GM15510 (cell line): ENCODE results near the gene YTHDC2.

Experiments used
- POLR2A ChIP-seq: IDR thresholded peaks from 3 replicates; pipeline ENCODE4 v1.6.1; 2011; ENCODE audit warnings: borderline replicate concordance; ENCODE audit not compliant: insufficient read length; ENCODE audit errors: extremely low read depth

Gene YTHDC2

DNA sequence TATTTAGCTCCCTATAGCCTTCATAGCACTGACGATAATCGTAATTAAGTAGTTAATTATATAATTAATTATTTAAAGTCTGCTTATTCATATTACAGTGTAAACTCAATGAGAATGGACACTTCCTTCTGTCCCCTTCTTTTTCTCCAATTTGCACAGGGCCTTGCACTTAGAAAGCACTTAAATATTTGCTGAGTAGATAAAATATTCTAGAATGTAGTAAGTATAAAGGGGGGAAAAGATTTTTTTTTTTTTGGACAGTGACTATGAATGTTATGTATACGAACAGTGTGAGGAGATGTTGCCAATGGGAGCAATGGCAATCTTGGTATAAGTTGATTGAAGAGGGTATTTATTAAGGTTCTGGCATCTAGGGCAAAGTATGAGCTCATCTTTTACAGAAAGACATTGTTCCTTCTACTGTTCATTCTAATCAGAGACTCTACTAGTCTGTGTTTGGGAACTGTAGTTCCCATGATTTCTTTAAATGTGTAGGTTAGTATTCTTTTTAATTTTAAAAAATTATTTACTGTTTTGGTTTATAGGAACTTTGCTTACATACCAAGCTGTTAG lies 49.4 kb downstream of the YTHDC2 start:
- TF ChIP-seq POLR2A: no peak

DNA sequence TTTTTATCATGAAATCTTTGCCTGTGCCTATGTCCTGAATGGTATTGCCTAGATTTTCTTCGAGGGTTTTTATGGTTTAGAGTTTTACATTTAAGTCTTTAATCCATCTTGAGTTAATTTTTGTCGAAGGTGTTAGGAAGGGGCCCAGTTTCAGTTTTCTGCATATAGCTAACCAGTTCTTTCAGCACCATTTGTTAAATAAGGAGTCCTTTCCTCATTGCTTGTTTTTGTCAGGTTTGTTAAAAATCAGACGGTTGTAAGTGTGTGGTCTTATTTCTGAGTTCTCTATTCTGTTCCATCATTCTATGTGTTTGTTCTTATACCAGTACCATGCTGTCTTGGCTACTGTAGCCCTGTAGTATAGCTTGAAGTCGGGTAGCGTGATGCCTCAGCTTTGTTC lies 55.9 kb downstream of the YTHDC2 start:
- no peak for TF ChIP-seq POLR2A

DNA sequence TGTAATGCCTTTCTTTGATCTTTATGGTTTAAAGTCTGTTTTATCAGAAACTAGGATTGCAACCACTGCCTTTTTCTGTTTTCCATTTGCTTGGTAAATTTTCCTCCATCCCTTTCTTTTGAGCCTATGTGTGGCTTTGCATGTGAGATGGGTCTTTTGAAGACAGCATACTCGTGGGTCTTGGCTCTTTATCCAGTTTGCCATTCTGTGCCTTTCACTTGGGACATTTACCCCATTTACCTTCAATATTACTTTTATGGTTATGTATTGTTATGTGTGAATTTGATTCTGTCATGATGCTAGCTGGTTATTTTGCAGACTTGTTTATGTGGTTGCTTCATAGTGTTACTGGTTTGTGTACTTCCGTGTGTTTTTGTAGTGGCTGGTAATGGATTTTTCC lies 59.2 kb downstream of the YTHDC2 start:
- TF ChIP-seq POLR2A: no peak

DNA sequence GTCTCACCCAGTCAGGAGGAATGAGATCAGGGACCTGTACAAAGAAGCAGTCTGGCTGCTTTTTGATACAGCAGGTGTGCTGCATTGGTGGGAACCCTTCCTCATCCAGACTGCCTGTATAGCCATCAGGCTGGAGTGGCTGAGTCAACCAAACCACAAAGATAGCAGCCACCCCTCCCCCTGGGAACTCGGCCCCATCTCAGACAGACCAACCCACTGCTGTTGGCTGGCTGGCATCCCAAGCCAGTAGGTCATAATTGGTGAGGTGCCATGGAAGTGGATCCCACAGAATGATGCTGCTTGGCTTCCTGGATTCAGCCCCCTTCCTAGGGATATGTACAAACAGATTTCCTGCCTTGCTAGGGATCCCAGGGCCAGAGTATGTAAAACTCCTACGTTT lies 60.9 kb downstream of the YTHDC2 start:
- no peak for TF ChIP-seq POLR2A

DNA sequence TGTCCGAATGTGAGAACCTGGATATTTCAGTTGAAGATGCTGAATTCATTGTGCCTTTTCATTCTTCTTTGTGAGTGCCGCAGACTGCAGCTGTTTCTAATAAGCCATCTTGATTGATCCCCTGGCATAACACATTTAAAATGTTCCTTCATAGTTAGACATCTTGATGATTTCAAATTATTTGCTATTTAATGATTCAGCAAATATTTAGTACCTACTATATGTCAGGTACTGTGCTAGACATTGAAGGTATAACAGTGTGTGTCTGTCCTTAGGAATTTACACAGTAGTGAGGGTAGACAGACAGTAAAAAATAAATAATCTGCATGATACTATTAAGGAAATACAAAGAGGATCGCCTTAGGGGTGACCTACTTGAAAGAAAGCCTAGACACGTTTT lies 61.6 kb downstream of the YTHDC2 start:
- no peak for TF ChIP-seq POLR2A

DNA sequence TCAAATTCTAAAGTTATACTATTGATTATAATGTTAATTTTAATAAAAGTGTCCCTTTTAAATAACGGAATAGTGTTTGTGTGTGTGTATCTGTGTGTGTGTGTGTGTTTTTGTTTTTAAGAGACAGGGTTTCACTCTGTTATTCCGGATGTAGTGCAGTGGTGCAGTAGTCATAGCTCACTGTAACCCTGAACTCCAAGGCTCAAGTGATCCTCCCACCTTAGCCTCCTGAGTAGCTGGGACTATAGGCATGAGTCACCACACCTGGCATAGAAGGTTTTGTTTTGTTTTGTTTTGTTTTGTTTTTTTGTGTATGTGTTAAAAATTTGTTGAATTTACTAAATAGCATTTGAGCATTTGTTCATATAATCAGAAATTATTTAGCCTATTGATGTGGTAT lies 64.6 kb downstream of the YTHDC2 start:
- TF ChIP-seq POLR2A: no peak

DNA sequence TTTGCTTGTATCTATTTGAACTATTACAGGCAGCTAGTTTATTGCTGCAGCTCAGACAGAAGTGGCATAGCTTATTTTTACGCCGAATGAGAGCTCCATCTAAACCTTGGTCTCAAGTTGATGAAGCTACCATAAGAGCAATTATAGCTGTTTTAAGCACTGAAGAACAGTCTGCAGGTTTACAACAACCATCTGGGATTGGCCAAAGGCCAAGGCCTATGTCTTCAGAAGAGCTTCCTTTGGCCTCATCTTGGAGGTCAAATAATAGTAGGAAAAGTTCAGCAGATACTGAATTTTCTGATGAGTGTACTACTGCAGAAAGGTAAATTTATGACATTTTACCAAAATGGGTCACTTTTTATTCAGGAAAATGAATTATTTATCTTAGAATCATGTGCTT lies 67.9 kb downstream of the YTHDC2 start:
- no peak for TF ChIP-seq POLR2A

DNA sequence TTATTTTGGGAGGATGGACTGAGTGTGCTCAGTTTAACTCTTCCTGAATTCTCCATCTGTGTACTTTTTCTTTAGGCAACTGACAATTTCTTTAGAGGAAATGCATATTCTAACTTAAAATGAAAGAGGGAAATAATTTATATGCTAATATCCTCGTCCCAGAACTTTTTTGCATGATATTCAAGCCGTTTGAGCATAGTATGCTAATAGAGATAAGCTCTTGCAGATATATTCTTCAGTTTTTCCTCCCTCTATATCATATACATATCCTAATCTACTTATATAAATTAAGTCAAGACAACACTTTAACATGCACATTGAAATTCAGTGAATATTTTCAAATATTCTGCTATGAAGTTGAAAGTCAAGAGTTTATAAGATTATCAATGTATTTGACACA lies 84.7 kb downstream of the YTHDC2 start:
- no peak for TF ChIP-seq POLR2A

DNA sequence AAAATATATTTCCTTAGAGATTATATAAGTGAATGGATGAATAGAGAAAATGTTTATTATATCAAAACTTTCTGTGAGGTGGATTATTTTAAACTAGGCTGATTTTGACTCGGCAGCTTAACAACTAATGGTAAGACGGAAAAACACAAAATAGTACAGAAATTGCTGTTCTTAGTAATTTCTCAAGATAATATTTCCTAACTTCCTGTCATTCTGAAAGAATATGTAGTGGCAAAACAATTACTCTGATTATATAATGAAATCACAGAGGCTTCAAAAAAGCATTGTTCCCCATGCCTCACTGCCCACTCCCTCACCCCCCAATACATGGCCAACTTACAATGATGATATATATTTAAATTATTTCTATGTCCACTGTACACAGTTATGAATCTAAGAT lies 85.4 kb downstream of the YTHDC2 start:
- no peak for TF ChIP-seq POLR2A

DNA sequence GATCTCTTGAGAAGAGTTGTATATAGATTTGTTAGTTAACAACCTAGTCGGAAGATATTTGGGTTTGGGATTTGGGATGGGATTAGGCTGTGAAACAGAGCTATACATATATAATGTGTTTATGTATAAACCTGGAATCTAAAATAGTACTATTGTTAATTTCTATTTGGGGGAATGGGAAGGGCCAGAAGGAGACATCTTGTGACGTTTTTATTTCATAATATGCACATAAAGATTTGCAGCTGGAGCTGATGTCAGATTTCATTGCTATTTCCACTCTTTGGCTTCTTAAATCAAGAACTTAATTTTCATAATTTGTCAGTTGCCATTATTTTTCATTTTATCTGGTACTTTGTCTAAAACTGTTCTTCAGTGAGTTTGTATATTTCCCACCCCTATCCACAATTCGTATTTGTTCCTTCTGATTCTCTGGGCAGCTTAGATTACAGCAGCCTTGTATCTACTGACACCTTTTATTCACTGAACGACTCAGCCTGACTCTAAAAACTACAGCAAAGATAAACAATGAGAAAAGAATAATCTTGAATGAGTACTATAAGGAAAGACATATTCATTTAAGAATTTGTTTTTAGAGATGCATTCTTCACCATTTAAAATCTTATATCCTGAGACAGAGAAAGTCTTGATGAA lies 86.9 kb downstream of the YTHDC2 start:
- no peak for TF ChIP-seq POLR2A

DNA sequence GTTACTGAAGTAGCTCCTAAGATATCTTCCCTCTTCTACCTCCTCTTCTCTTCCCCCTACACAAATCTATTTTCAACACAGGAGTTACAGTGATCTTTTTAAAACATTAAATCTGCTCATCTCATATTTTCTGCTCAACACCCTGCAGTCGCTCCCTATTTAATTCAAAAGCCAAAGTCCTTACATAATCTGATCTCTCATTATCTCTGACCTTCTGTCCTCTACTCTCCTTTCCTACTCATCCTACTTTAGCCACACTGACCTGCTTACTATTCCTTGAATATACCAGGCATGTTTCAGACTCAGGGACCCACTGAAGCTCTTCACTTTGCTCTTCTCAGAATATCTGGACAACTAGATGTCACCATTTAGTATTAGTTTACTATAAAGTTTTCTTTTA lies 87.9 kb downstream of the YTHDC2 start:
- no peak for TF ChIP-seq POLR2A

DNA sequence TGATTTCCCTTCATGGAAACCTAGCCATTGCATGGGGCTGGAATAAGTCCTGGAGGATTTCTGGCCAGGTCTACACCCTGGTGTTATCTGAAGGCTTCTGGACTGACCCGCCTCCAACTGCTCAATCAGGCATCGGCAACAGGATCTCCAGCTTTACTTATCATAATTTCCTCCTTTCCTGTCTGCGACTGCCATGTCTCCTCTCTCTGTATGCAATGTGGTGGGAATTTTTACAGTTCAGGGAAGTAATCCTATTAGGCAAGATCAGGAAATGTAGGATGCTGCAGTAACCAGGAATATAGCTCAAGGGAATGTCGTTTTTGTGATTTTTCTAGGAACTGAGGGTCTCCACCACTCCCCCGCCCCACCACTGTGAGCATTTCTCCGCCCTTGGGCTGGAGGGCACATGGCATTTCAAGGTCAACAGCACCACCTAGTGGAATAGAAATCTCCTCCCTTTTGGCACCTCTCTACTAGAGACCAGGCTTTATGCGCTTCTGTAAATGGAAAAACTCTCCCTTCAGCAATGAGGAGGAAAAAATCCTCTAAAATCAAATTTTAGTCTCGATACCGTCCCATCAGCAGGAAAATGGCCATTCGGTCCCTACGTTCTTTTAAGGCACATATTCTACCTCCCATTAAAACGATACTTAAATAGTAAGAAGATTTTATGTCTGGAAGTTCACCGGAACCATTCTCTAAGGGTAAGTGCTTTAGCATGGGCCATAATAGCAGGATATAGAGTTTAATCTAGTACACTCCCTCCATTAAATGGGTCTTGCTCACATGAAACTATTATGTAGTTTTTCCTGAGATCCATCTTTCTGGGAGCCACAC lies 93.0 kb downstream of the YTHDC2 start:
- TF ChIP-seq POLR2A: no peak

DNA sequence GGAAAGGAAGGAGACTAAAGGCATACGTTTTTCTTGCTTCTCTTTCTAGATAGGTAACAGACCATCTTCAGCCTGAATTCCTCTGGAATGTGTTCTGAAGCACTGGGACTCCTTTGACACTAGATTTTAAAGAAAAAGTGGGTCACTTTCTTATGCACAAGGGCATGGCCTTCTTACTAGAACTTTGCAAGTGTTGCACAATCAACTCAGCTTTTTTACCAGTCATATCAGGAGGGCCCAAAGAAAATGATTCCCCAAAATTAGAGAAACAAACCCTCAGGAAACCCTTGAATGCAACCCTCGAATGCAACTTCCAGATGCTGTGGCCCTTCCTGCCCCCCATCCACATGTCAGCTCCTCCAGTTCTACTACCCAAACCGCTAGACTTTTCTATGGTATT lies 93.9 kb downstream of the YTHDC2 start:
- no peak for TF ChIP-seq POLR2A

DNA sequence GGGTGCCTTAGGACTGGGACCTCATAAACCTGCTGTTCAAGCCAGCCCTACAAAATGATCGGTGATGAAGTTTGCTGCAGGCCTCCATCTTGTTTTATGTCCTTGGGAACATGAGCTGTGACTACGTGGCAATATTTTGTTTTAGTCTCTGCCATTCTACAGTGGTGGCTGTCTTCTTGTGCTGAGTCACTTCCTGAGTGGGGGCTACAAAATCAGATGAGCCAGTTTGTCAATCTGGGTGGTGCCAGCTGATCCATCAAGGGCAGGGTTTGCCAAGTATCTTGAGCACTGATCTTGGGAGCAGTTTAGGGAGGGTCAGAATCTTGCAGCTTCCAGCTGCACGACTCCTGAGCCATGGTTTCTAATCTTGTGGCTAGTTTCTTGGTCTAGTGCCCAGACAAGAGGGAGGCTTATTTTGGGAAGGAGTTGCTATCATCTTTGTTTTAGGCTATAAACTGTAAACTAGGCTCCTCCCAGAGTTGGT lies 94.7 kb downstream of the YTHDC2 start:
- TF ChIP-seq POLR2A: no peak

DNA sequence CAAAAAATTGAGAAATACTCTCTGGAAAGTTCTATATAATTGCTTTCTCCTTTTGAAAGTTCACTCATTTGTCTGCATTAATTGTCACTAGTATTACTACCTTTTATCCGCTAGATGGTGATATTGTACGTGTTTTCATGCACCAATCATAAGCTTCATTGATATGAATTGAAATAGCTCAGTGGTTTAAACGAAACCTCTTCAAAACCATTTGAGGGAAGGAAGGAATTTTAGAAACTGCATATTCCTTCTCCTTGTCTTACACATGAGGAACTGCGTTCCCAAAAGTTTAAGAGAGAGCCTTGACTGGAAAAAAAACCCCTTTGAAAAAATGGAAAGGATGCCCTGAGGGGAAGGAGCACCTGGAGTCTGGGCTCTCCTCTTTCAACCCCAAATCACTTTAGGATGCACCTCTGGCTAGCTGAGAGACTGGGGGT lies 98.6 kb downstream of the YTHDC2 start:
- TF ChIP-seq POLR2A: no peak

DNA sequence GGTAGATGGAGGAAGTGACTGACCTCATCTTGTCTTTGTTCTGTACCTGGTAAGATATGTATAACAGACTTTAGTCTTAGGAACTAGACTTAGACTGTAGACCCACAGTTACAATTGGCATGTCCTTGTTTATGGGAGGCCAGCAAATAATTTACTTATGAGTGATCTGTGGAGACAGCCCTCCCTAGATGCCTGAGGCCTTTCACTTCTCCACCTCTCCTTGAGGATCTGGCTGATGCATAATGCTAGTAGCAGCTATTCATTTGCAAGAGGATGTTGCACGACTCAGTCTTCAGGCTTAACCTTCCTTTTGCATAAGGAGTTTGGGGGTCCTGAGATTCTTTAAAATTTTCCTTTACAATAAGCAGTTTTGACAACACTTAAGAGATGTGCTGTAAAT lies 100.7 kb downstream of the YTHDC2 start:
- no peak for TF ChIP-seq POLR2A

DNA sequence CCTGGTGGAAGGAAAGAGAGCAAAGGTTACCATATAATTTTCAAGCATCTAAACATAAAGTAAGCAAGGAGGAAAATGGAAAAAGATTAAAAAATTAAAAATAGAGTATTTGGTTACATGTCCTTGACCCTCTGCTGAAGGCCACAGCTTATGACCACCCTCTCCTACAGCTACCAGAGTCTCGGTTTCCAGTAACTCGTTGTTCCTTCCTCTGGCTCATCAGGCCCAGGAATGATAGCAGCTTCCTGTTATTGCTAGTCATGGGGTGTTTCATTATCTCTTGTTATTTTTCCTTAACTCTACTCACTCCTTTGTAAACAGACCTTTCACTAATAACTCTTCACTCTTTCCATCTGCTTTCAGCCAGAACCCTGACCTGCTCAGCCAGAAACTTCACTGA lies 102.2 kb downstream of the YTHDC2 start:
- TF ChIP-seq POLR2A: no peak
